CD4-positive, alpha-beta memory T cell (primary cell): ENCODE measurements around the gene ZNF844. TPM values are rescaled to one million over a fixed set of nuclear protein-coding genes. Genes with fewer than 3 reads are reported as not detected.
A peak's percentile ranks its signal among the peaks of the same experiment; 100 is the strongest.
"Not testable (repeated sequence)": the region's sequence is repeated elsewhere in the genome, so short reads cannot be mapped to it uniquely, and the experiment has no call there.

Source experiments
- CTCF ChIA-PET: fragments of 350-600 bp; sonication (Branson Sonifier 250); formaldehyde crosslinking; loops from one replicate; lab custom pipeline; 2021; ENCODE audit warnings: inconsistent platforms; ENCODE audit not compliant: partially characterized antibody; lab: Charles Lee
- POLR2A ChIA-PET: fragments of 350-600 bp; sonication (Branson Sonifier 250); formaldehyde crosslinking; loops from one replicate; lab custom pipeline; 2021; ENCODE audit not compliant: partially characterized antibody; lab: Charles Lee
- DNase-seq, 5 donors: peaks; one replicate each; pipeline versions ENCODE4 v3.0.0 to v3.0.0-alpha.2; 2020 to 2022; ENCODE audit warnings: mixed read lengths in 1 of 5
- H3K27ac ChIP-seq: one replicate; pipeline ENCODE4 v1.7.0; 2013; ENCODE audit warnings: low read depth, low read length
- H3K27me3 ChIP-seq: 2 replicates; pipeline ENCODE4 v1.7.0; 2013; ENCODE audit warnings: mild to moderate bottlenecking, low read length, moderate library complexity; ENCODE audit not compliant: insufficient read depth
- H3K36me3 ChIP-seq: 2 replicates; pipeline ENCODE4 v1.7.0; 2013; ENCODE audit warnings: mild to moderate bottlenecking, low read length, moderate library complexity; ENCODE audit not compliant: insufficient read depth
- H3K4me1 ChIP-seq: 2 replicates; pipeline ENCODE4 v1.7.0; 2013; ENCODE audit warnings: mild to moderate bottlenecking, low read length, moderate library complexity; ENCODE audit not compliant: insufficient read depth
- H3K4me3 ChIP-seq, 2 donors: one replicate each; pipeline ENCODE4 v1.7.0; 2013; ENCODE audit warnings: low read length in 2 of 2, mild to moderate bottlenecking in 1 of 2
- H3K9me3 ChIP-seq, 2 donors: one replicate each; pipeline ENCODE4 v1.7.0; 2013; ENCODE audit warnings: low read length in 2 of 2, control low read depth in 1 of 2; ENCODE audit not compliant: control insufficient read depth in 1 of 2
- H3K27ac Mint-ChIP-seq, 7 donors: one replicate each; pipeline ENCODE4 v1.8.0; 2020 to 2021; ENCODE audit warnings: mixed read lengths in 7 of 7, mild to moderate bottlenecking in 6 of 7, inconsistent platforms in 3 of 7, moderate library complexity in 3 of 7
- H3K27me3 Mint-ChIP-seq, 2 donors: one replicate each; pipeline ENCODE4 v1.8.0; 2020 to 2021; ENCODE audit warnings: mixed read lengths in 2 of 2
- H3K36me3 Mint-ChIP-seq, 2 donors: one replicate each; pipeline ENCODE4 v1.8.0; 2020 to 2021; ENCODE audit warnings: mixed read lengths in 2 of 2, inconsistent platforms in 1 of 2, mild to moderate bottlenecking in 1 of 2
- H3K4me1 Mint-ChIP-seq, 4 donors: one replicate each; pipeline ENCODE4 v1.8.0; 2020 to 2021; ENCODE audit warnings: mixed read lengths in 4 of 4, mild to moderate bottlenecking in 1 of 4
- H3K4me3 Mint-ChIP-seq, 8 donors: one replicate each; pipeline ENCODE4 v1.8.0; 2020 to 2021; ENCODE audit warnings: mixed read lengths in 8 of 8, mild to moderate bottlenecking in 7 of 8, moderate library complexity in 6 of 8, inconsistent platforms in 3 of 8
- H3K9me3 Mint-ChIP-seq, 8 donors: one replicate each; pipeline ENCODE4 v1.8.0; 2020 to 2021; ENCODE audit warnings: mixed read lengths in 8 of 8, mild to moderate bottlenecking in 5 of 8, inconsistent platforms in 3 of 8, moderate library complexity in 1 of 8
- intact Hi-C: fragments of 100-400 bp; cut with micrococcal nuclease; formaldehyde crosslinking; loops from one replicate; pipeline ENCODE4 v1.15.1; 2023
- polyA plus RNA-seq, 2 donors: library from polyadenylated mRNA; unstranded; fragments of 300-500 nt; fragmentation: Illumina TruSeq; gene quantifications; one replicate each; pipeline ENCODE4 v1.2.3, GENCODE V29; 2021
- total RNA-seq, 2 experiments: library from RNA; stranded (reverse); gene quantifications; one replicate each; pipeline ENCODE4 v1.2.3, GENCODE V29; 2021

ZNF844 gene
- total and polyA plus RNA-seq, 4 experiments from 2014 or later: 2.3 to 9.8 (median 6.0) TPM

DNA sequence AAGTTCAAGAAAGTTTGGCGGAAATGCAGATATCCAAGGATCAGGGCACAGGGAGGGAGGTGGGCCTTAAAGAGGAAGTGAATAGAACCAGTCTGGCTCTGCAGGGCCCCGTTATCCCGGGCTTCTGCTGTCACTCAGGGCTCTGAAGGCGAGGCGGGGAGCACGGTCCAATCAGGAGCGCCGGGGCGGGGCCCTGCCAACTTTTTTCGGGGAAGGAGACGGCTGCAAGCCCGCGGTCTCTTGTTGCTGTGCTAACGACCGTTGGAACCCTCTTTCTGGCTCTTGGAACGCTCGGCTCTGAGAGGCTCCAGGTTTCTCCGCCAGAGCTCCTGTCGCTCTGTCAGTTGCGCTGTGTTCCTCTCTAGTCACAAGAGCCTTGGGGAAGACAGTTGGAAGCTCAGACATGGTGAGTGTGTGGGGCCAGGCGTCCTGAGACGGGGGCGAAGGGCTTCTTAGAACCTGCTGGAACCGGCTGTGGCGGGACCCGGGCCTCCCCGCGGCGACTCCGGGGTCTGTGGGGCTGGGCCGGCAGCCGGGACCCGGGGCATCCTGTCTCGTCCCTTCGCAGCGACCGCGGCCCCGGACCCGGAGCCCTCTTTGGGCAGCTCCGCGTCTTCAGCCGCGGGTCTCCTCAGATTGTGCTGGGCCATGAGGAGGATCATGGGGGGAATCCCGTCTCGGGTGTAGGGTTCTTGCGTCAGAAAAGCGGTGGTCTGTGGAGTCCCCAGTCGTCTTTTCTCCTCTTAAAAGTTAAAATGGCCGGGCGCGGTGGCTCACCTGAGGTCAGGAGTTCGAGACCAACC, 27.7 kb downstream of the ZNF844 start:
- no peaks in the 10 kb centered on the region for H3K9me3 ChIP-seq
- CTCF ChIA-PET: interaction anchor here (1.1 to 2.8 kb wide), 6 partner anchors 10 to 168 kb away, joined by 3 to 29 read pairs (median 4); partner anchors contain the start of gene ZNF20
- peak in 4 of 5 donors; percentile 2 to 23 (median 12) for DNase-seq
- POLR2A ChIA-PET: interaction anchor here (1.2 to 1.8 kb wide), 2 partner anchors 48 to 241 kb away, joined by 4 to 5 read pairs; partner anchors contain the start of genes ZNF20 and ZNF563
- peak overlapping the region in 4 of 7 donors; percentile 15 to 70 (median 32) for H3K27ac Mint-ChIP-seq
- no peaks in the 10 kb centered on the region for H3K36me3 Mint-ChIP-seq
- no peak overlapping the region for H3K27ac ChIP-seq
- H3K36me3 ChIP-seq: no peaks in the 10 kb centered on the region
- intact Hi-C loops: no loop called here
- H3K4me1 ChIP-seq: peaks cover 6% of the 10 kb centered on the region
- H3K4me3 ChIP-seq: peak overlapping the region in 1 of 2 donors; percentile 46
- H3K27me3 Mint-ChIP-seq: peaks cover 10 to 19% of the 10 kb centered on the region in 2 donors
- peaks cover 2 to 16% (median 11%) of the 10 kb centered on the region in 4 donors for H3K4me1 Mint-ChIP-seq
- no peaks in the 10 kb centered on the region for H3K27me3 ChIP-seq
- H3K9me3 Mint-ChIP-seq: peaks cover 0 to 10% (median 2%) of the 10 kb centered on the region in 8 donors
- H3K4me3 Mint-ChIP-seq: peak overlapping the region; percentile 77 to 87 (median 81)

DNA sequence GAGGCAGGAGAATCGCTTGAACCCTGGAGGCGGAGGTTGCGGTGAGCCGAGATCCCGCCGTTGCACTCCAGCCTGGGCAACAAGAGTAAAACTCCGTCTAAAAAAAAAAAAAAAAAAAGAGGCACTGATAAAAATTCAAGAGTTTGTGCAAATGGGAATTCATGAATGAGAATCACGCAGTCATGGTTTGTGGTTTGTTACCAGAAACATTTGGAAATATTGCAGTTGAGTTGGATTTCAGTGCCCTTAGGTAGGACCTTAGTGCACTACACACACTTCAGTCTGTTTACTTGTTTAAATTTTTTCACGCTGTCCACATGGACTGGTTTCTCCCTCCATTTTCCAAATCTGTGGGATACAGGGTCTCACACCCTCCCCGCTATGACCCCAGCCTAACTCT, 28.4 kb downstream of the ZNF844 start:
- CTCF ChIA-PET: interaction anchor here (1.1 to 2.8 kb wide), 3 partner anchors 12 to 169 kb away, joined by 3 to 13 read pairs (median 3); no protein-coding TSS in a partner anchor
- H3K27ac ChIP-seq: no peak overlapping the region
- intact Hi-C loops: no loop called here

DNA sequence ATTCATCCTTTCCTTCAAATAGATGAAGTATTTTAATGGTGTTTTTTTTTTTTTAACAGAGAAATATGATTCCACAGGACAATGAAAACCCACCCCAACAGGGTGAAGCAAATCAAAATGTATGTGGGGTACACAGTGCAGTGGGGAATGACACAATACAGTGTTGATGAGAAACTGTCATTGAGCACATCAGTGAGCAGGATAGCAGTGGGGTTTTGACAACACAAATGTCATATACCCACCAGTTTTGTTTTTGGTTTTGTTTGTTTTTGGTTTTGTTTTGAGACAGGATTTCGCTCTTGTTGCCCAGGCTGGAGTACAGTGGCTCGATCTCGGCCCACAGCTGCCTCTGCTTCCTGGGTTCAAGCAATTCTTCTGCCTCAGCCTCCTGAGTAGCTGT, 29.2 kb downstream of the ZNF844 start:
- Histone ChIP-seq H3K27ac (no peak overlapping the region), H3K9me3 (no peaks in the 10 kb centered on the region), H3K4me3 (no peak overlapping the region), H3K4me1 (peaks cover 6% of the 10 kb centered on the region), H3K36me3 (no peaks in the 10 kb centered on the region), H3K27me3 (no peaks in the 10 kb centered on the region)
- no peak for DNase-seq
- Mint-ChIP-seq H3K9me3 (peaks cover 0 to 10% (median 4%) of the 10 kb centered on the region in 8 donors), H3K36me3 (no peaks in the 10 kb centered on the region), H3K27me3 (peaks cover 10 to 19% of the 10 kb centered on the region in 2 donors), H3K27ac (no peak overlapping the region), H3K4me1 (peaks cover 2 to 16% (median 11%) of the 10 kb centered on the region in 4 donors), H3K4me3 (peak overlapping the region in 1 of 8 donors; percentile 11)
- ChIA-PET CTCF (interaction anchor here (1.1 to 1.7 kb wide), 2 partner anchors 47 to 170 kb away, joined by 3 read pairs; no protein-coding TSS in a partner anchor), POLR2A (no interaction called here)
- intact Hi-C loops: no loop called here

More for the DNA sequence above, 28.4 kb downstream of the ZNF844 start:
- peaks cover 2 to 16% (median 11%) of the 10 kb centered on the region in 4 donors for H3K4me1 Mint-ChIP-seq
- DNase-seq: no peak
- no peaks in the 10 kb centered on the region for H3K27me3 ChIP-seq
- POLR2A ChIA-PET: interaction anchor here (1.2 kb wide), 1 partner anchor 241 kb away, joined by 4 read pairs; the partner anchor contains the start of gene ZNF563
- H3K4me1 ChIP-seq: peaks cover 6% of the 10 kb centered on the region
- H3K9me3 ChIP-seq: no peaks in the 10 kb centered on the region
- peak overlapping the region in 1 of 2 donors; percentile 46 for H3K4me3 ChIP-seq
- no peak overlapping the region for H3K27ac Mint-ChIP-seq
- H3K36me3 Mint-ChIP-seq: no peaks in the 10 kb centered on the region
- peaks cover 0 to 8% (median 2%) of the 10 kb centered on the region in 8 donors for H3K9me3 Mint-ChIP-seq
- no peaks in the 10 kb centered on the region for H3K36me3 ChIP-seq
- H3K4me3 Mint-ChIP-seq: peak overlapping the region; percentile 60 to 82 (median 74)
- H3K27me3 Mint-ChIP-seq: peaks cover 10 to 19% of the 10 kb centered on the region in 2 donors

- Histone ChIP-seq H3K27ac (no peak overlapping the region), H3K9me3 (no peaks in the 10 kb centered on the region), H3K4me3 (no peak overlapping the region), H3K36me3 (no peaks in the 10 kb centered on the region), H3K27me3 (no peaks in the 10 kb centered on the region), H3K4me1 (peaks cover 6% of the 10 kb centered on the region)
- no peaks in the 10 kb centered on the region for H3K36me3 Mint-ChIP-seq
- H3K4me1 Mint-ChIP-seq: peaks cover 2 to 16% (median 11%) of the 10 kb centered on the region in 4 donors
- H3K27ac Mint-ChIP-seq: no peak overlapping the region
- CTCF ChIA-PET: no interaction called here
- peaks cover 10 to 22% of the 10 kb centered on the region in 2 donors for H3K27me3 Mint-ChIP-seq
- intact Hi-C loops: no loop called here
- no peak overlapping the region for H3K4me3 Mint-ChIP-seq
- POLR2A ChIA-PET: no interaction called here
- no peak for DNase-seq
- peaks cover 0 to 22% (median 7%) of the 10 kb centered on the region in 8 donors for H3K9me3 Mint-ChIP-seq
Measured at GRCh38 chr19:12095111-12095790, 30.7 kb downstream of the ZNF844 start.

DNA sequence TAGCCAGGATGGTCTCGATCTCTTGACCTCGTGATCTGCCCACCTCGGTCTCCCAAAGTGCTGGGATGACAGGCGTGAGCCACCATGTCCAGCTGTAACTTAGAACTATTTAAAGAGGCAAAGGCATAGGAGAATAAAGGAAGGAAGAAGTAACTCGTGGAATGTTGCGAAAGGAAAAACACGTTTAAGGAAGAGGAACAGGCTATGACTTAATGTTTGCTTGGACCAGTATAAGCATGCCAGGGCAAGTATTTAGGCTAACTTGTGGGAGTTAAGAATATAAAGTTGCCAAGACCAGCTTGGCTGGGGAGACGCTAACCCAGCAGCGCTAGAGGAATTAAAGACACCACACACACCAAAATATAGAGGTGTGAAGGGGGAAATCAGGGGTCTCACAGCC, 33.5 kb downstream of the ZNF844 start:
- Mint-ChIP-seq H3K9me3 (peaks cover 0 to 22% (median 10%) of the 10 kb centered on the region in 8 donors), H3K27ac (no peak overlapping the region)
- POLR2A ChIA-PET: no interaction called here

GRCh38 chr19:12103909-12104308, 39.4 kb downstream of the ZNF844 start:
- H3K27ac ChIP-seq, DNase-seq, H3K27me3 ChIP-seq, H3K36me3 ChIP-seq, intact Hi-C loops, H3K4me1 ChIP-seq, H3K27me3 Mint-ChIP-seq, H3K9me3 ChIP-seq, H3K27ac Mint-ChIP-seq, H3K4me3 Mint-ChIP-seq, H3K36me3 Mint-ChIP-seq, H3K4me3 ChIP-seq, H3K4me1 Mint-ChIP-seq, POLR2A ChIA-PET: not testable (repeated sequence)
- CTCF ChIA-PET: interaction anchor here (1.2 kb wide), 1 partner anchor 37 kb away, joined by 3 read pairs; no protein-coding TSS in a partner anchor
- peaks cover 0 to 17% (median 6%) of the 10 kb centered on the region in 8 donors for H3K9me3 Mint-ChIP-seq

More for the DNA sequence above, 33.5 kb downstream of the ZNF844 start:
- intact Hi-C loops: no loop called here
- DNase-seq: no peak
- H3K4me3 ChIP-seq: no peak overlapping the region
- H3K4me1 ChIP-seq: peaks cover 2% of the 10 kb centered on the region
- H3K36me3 ChIP-seq: no peaks in the 10 kb centered on the region
- CTCF ChIA-PET: interaction anchor here (0.6 kb wide), 1 partner anchor 273 kb away, joined by 4 read pairs; no protein-coding TSS in a partner anchor
- no peaks in the 10 kb centered on the region for H3K27me3 ChIP-seq
- Mint-ChIP-seq H3K27me3 (peaks cover 4 to 10% of the 10 kb centered on the region in 2 donors), H3K4me1 (peaks cover 0 to 3% (median 2%) of the 10 kb centered on the region in 4 donors), H3K36me3 (no peaks in the 10 kb centered on the region), H3K4me3 (no peak overlapping the region)
- H3K27ac ChIP-seq: no peak overlapping the region
- no peaks in the 10 kb centered on the region for H3K9me3 ChIP-seq
